Measurements from ENCODE around the gene ROM1. TPM values are rescaled to one million over a fixed set of nuclear protein-coding genes. Genes with fewer than 3 reads are reported as not detected.
A peak's percentile ranks its signal among the peaks of the same experiment; 100 is the strongest.

Gene ROM1
- total RNA-seq, 4 donors from 2014 or later: 3.0 to 18.3 (median 10.7) TPM

GRCh38 chr11:62645946-62646824 is 33.1 kb downstream of the ROM1 start, which contains the start of gene GANAB:
GANAB (minus strand) TSS chr11:62646613; CDS start chr11:62646599, 14 bp downstream.
- ATAC-seq: peak; percentile 100

GRCh38 chr11:62646825-62647608 is 34.0 kb downstream of the ROM1 start:
- WGBS, 2 donors (ENCODE audit: low coverage in 1 of 2): 0% methylated on average over 3 of the region's 32 CpGs; no CpG with 5 or more reads in 1 of the 2 donors
- ATAC-seq: no peak
- Histone ChIP-seq H3K36me3 (peaks cover 0 to 53% of the 10 kb centered on the region in 2 donors), H3K27ac (peak overlapping the region in 3 of 4 donors; percentile 94 to 97 (median 94)), H3K4me1 (peaks cover 2 to 52% (median 21%) of the 10 kb centered on the region in 3 donors), H3K9me3 (no peaks in the 10 kb centered on the region), H3K4me3 (peak overlapping the region in 1 of 2 donors; percentile 96), H3K27me3 (no peaks in the 10 kb centered on the region)
- TF ChIP-seq CTCF (IDR thresholded peaks at IDR 0.05) (no peak), POLR2A (IDR thresholded peaks at IDR 0.05) (no peak), EP300 (IDR thresholded peaks at IDR 0.05) (no peak), POLR2AphosphoS5 (IDR thresholded peaks at IDR 0.05) (no peak)

More at GRCh38 chr11:62645946-62646824, 33.1 kb downstream of the ROM1 start, which contains the start of gene GANAB:
- no peaks in the 10 kb centered on the region for H3K9me3 ChIP-seq
- peaks cover 2 to 44% (median 14%) of the 10 kb centered on the region in 3 donors for H3K4me1 ChIP-seq
- WGBS, 2 donors (ENCODE audit: low coverage in 1 of 2): 0% methylated on average over 1 to 5 of the region's 73 CpGs
- peak within 1 kb of the TSS; percentile 76 to 96 for H3K4me3 ChIP-seq
- peaks cover 0 to 55% of the 10 kb centered on the region in 2 donors for H3K36me3 ChIP-seq
- H3K27ac ChIP-seq: peak within 1 kb of the TSS; percentile 81 to 97 (median 94)
- H3K27me3 ChIP-seq: no peaks in the 10 kb centered on the region
- peak in 2 of 4 experiments; percentile 11 to 12 for TF ChIP-seq CTCF (IDR thresholded peaks at IDR 0.05)
- no peak for TF ChIP-seq EP300 (IDR thresholded peaks at IDR 0.05)
- peak; percentile 86 to 87 for TF ChIP-seq POLR2A (IDR thresholded peaks at IDR 0.05)
- peak; percentile 89 for TF ChIP-seq POLR2AphosphoS5 (IDR thresholded peaks at IDR 0.05)

- WGBS, 2 donors (ENCODE audit: low coverage in 1 of 2): no CpG with 5 or more reads among the region's 6 CpGs
- H3K9me3 ChIP-seq: no peaks in the 10 kb centered on the region
- H3K36me3 ChIP-seq: peaks cover 0 to 48% of the 10 kb centered on the region in 2 donors
- H3K27me3 ChIP-seq: no peaks in the 10 kb centered on the region
- H3K4me1 ChIP-seq: peaks cover 2 to 58% (median 27%) of the 10 kb centered on the region in 3 donors
- no peak for ATAC-seq
- H3K4me3 ChIP-seq: no peak overlapping the region
- H3K27ac ChIP-seq: peak overlapping the region in 1 of 4 donors; percentile 97
- TF ChIP-seq EP300 (IDR thresholded peaks at IDR 0.05) (no peak), POLR2A (IDR thresholded peaks at IDR 0.05) (no peak), POLR2AphosphoS5 (IDR thresholded peaks at IDR 0.05) (no peak), CTCF (IDR thresholded peaks at IDR 0.05) (no peak)
Measured at GRCh38 chr11:62647609-62648005, 34.5 kb downstream of the ROM1 start.

GRCh38 chr11:62648185-62648966 is 35.3 kb downstream of the ROM1 start:
- 80 to 86% methylated on average over 2 to 4 of the region's 24 CpGs for WGBS, 2 donors (ENCODE audit: low coverage in 1 of 2)
- Histone ChIP-seq H3K27ac (no peak overlapping the region), H3K36me3 (peaks cover 0 to 40% of the 10 kb centered on the region in 2 donors), H3K4me3 (no peak overlapping the region), H3K9me3 (no peaks in the 10 kb centered on the region), H3K27me3 (no peaks in the 10 kb centered on the region), H3K4me1 (peaks cover 2 to 60% (median 27%) of the 10 kb centered on the region in 3 donors)
- ATAC-seq: no peak
- TF ChIP-seq POLR2AphosphoS5 (IDR thresholded peaks at IDR 0.05): no peak

Data from gastroesophageal sphincter (tissue), 4 donors.